GM21381 (cell line): Measurements from ENCODE around the gene TTC6.

Experiments used
- ATAC-seq: cut with Tn5 transposase; IDR thresholded peaks from one replicate; pipeline ENCODE4 v1.9.1; 2021; ENCODE audit warnings: mild to moderate bottlenecking, moderate library complexity; ENCODE audit not compliant: unreplicated experiment

The TTC6 gene

GRCh38 chr14:37585971-37586796, 9.2 kb upstream of the TTC6 start:
- ATAC-seq, result no peak

- ATAC-seq, result no peak
These were observed 8.7 kb upstream of the TTC6 start for GRCh38 chr14:37586797-37587130.

GRCh38 chr14:37587131-37587803, 8.2 kb upstream of the TTC6 start:
- no peak for ATAC-seq

- ATAC-seq, result no peak
These were observed 7.4 kb upstream of the TTC6 start for GRCh38 chr14:37587881-37588666.

GRCh38 chr14:37588667-37588955, 6.8 kb upstream of the TTC6 start:
- ATAC-seq, result no peak

GRCh38 chr14:37588956-37589714, 6.3 kb upstream of the TTC6 start:
- no peak for ATAC-seq

GRCh38 chr14:37589715-37590427, 5.6 kb upstream of the TTC6 start:
- no peak for ATAC-seq

- ATAC-seq, result no peak
These were observed 4.8 kb upstream of the TTC6 start for GRCh38 chr14:37590428-37591139.

GRCh38 chr14:37591311-37591940, 4.0 kb upstream of the TTC6 start:
- no peak for ATAC-seq

GRCh38 chr14:37591941-37592481, 3.4 kb upstream of the TTC6 start:
- no peak for ATAC-seq

- no peak for ATAC-seq
These were observed 2.7 kb upstream of the TTC6 start for GRCh38 chr14:37592482-37593408.

- ATAC-seq, result no peak
These were observed 1.8 kb upstream of the TTC6 start for GRCh38 chr14:37593511-37594237.

GRCh38 chr14:37594238-37594970, 1.0 kb upstream of the TTC6 start:
- ATAC-seq, result no peak

GRCh38 chr14:37595809-37596621, 586 bp downstream of the TTC6 start:
- ATAC-seq, result no peak

GRCh38 chr14:37596790-37597472, 1.5 kb downstream of the TTC6 start:
- no peak for ATAC-seq
